H7 (cell line): Measurements from ENCODE around the gene NMRAL1. TPM values are rescaled to one million over a fixed set of nuclear protein-coding genes. Genes with fewer than 3 reads are reported as not detected.

ENCODE experiments used
- DNase-seq: peaks from one replicate; pipeline ENCODE4 v3.0.0; 2012
- H3K27me3 ChIP-seq: 2 replicates; pipeline ENCODE4 v1.6.0; 2011; ENCODE audit warnings: mild to moderate bottlenecking, low read length; ENCODE audit not compliant: control insufficient read depth, insufficient read depth
- H3K36me3 ChIP-seq: replicated peaks from 2 replicates; pipeline ENCODE4 v1.5.1; 2011; ENCODE audit warnings: low read length; ENCODE audit not compliant: control insufficient read depth, insufficient read depth
- H3K4me3 ChIP-seq: 2 replicates; pipeline ENCODE4 v1.5.1; 2011; ENCODE audit warnings: low read depth, mild to moderate bottlenecking, control low read depth, low read length, moderate library complexity; ENCODE audit not compliant: insufficient read depth
- total RNA-seq: library from RNA; depleted of rRNA; stranded (reverse); fragments of >200 nt; shearing (Covaris generic); gene quantifications from 2 replicates; pipeline ENCODE4 v1.2.3, GENCODE V29; 2014

The NMRAL1 gene
- total RNA-seq, 1 experiment from 2014 or later: 102 TPM

DNA sequence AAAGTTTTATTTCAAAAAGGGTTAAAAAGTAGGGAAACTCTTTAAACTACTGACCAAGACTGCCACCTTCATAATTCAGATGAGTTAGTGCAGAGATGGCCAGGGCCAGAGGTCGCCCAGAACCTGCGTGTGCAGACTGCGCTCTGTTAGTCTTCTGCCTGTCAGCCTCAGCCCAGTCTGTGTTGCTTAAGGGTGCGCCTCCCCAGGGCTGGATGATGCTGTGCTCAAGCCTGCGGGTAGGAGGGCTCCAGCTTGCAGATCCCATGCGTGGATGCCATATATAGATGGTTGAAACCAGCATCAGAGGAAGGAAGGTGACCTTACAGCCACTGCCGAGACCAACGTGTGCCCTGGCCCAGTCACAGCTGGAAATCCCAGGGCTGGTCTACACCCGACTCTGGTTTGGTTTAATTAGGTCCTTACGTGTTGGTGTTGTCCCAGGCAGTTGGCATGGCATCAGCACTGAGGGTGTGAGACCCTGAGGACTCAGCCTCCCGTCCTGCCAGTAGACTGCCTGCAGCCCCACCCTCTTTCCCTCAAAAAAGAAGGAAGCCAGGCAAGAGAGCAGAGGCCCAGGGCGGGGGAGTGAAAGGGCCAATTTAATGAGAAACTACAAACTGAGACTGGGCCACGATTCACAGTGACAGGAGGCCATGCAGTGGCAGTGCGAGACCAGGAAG, 36.5 kb upstream of the NMRAL1 start:
- Histone ChIP-seq H3K36me3 (peaks cover 22% of the 10 kb centered on the region), H3K4me3 (no peak overlapping the region), H3K27me3 (no peaks in the 10 kb centered on the region)
- DNase-seq: no peak

GRCh38 chr16:4510131-4510530, 35.7 kb upstream of the NMRAL1 start:
- no peak for DNase-seq
- H3K36me3 ChIP-seq: peaks cover 22% of the 10 kb centered on the region
- no peaks in the 10 kb centered on the region for H3K27me3 ChIP-seq
- no peak overlapping the region for H3K4me3 ChIP-seq

DNA sequence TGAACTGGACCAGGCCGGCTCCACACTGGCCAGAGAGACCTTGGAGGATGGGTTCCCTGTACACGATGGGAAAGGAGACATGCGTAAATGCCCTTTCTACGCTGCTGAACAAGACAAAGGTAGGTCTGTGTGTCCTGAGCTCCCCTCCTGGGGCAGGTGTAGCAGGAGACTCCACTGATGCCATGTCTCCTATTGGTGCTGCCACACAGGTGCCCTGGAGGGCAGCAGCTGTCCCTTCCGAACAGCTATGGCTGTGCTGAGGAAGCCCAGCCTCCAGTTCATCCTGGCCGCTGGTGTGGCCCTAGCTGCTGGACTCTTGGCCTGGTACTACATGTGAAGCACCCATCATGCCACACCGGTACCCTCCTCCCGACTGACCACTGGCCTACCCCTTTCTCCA, 35.0 kb upstream of the NMRAL1 start:
- DNase-seq: no peak
- no peaks in the 10 kb centered on the region for H3K27me3 ChIP-seq
- H3K36me3 ChIP-seq: peaks cover 22% of the 10 kb centered on the region
- H3K4me3 ChIP-seq: no peak overlapping the region

- no peak overlapping the region for H3K4me3 ChIP-seq
- H3K27me3 ChIP-seq: no peaks in the 10 kb centered on the region
- peaks cover 22% of the 10 kb centered on the region for H3K36me3 ChIP-seq
- DNase-seq: no peak
Observed at GRCh38 chr16:4508806-4509205, 34.4 kb upstream of the NMRAL1 start.

DNA sequence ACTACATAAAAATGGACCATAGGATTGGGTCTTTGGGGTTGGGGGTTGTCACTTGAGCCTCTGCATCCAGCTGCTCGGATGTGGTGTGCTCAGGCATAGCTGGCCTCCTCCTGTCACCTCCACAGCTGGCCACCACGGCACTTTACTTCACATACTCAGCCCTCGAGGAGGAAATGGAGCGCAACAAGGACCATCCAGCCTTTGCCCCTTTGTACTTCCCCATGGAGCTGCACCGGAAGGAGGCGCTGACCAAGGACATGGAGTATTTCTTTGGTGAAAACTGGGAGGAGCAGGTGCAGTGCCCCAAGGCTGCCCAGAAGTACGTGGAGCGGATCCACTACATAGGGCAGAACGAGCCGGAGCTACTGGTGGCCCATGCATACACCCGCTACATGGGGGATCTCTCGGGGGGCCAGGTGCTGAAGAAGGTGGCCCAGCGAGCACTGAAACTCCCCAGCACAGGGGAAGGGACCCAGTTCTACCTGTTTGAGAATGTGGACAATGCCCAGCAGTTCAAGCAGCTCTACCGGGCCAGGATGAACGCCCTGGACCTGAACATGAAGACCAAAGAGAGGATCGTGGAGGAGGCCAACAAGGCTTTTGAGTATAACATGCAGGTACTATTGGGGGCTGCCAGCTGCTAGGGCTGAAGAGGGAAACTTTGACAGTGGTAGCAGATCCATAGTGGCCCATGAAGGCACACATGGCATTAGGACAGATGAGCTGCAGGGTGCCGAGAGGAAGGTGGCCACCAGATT, 33.3 kb upstream of the NMRAL1 start:
- no peak for DNase-seq
- peaks cover 22% of the 10 kb centered on the region for H3K36me3 ChIP-seq
- H3K27me3 ChIP-seq: no peaks in the 10 kb centered on the region
- H3K4me3 ChIP-seq: no peak overlapping the region

- H3K27me3 ChIP-seq: no peaks in the 10 kb centered on the region
- H3K4me3 ChIP-seq: no peak overlapping the region
- peaks cover 16% of the 10 kb centered on the region for H3K36me3 ChIP-seq
- DNase-seq: peak; percentile 82
Observed at GRCh38 chr16:4506450-4506849, 32.0 kb upstream of the NMRAL1 start.

- no peak for DNase-seq
- Histone ChIP-seq H3K4me3 (no peak overlapping the region), H3K36me3 (peaks cover 14% of the 10 kb centered on the region), H3K27me3 (no peaks in the 10 kb centered on the region)
Observed at GRCh38 chr16:4505356-4506147, 31.1 kb upstream of the NMRAL1 start.

DNA sequence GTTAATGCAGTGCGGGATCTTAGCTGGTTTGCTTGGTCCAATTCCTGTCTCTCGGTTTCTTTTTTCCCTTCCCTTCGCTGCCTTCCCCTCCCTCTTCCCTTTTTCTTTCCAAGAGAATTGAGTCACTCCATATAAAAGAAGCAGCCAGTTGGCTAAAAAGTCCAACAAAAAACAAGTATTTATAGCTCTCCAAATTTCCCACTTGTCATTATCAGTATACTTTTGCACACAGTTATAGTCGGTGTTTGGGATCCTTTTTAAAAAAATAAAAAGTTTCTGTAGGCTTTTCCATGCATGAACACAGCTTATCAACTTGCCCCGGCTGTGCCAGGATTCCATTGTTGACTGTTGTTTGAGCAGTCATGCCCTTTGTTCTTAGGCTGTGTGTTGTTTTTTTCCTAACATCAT, 26.6 kb upstream of the NMRAL1 start:
- H3K36me3 ChIP-seq: no peaks in the 10 kb centered on the region
- DNase-seq: no peak
- H3K4me3 ChIP-seq: no peak overlapping the region
- H3K27me3 ChIP-seq: no peaks in the 10 kb centered on the region

- Histone ChIP-seq H3K4me3 (no peak overlapping the region), H3K27me3 (no peaks in the 10 kb centered on the region), H3K36me3 (no peaks in the 10 kb centered on the region)
- DNase-seq: no peak
Observed at GRCh38 chr16:4500272-4500671, 25.8 kb upstream of the NMRAL1 start.

- Histone ChIP-seq H3K27me3 (no peaks in the 10 kb centered on the region), H3K36me3 (no peaks in the 10 kb centered on the region), H3K4me3 (no peak overlapping the region)
- no peak for DNase-seq
Observed at GRCh38 chr16:4499196-4499555, 24.8 kb upstream of the NMRAL1 start.

DNA sequence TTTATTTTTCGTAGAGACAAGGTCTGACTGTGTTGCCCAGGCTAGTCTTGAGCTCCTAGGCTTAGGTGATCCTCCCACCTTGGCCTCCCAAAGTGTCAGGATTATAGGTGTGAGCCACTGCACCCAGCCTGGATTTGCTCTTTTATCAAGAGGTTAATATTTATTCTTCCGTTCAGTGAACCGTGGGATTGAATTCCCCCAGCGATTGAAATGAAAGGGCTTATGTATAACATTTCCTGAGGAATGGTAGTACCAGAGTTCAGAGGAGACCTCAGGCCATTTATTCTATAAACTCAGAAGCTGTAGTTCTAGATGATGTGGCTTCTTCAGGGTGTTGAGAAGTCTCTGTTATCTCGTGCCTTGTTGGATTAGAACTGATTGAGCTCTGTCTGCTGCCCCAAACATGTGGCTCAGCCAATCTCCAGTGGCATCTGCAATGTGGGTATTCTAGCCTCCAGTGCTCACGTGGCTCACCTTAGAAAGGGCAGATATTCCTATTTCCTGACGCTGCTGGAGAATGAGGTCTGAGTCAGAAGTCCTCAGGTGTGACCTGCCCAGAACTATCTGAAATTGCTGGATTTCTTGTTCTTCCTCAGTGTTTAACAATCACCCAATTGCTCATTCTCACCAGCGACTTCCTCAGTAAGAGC, 24.2 kb upstream of the NMRAL1 start:
- DNase-seq: no peak
- no peaks in the 10 kb centered on the region for H3K36me3 ChIP-seq
- no peak overlapping the region for H3K4me3 ChIP-seq
- H3K27me3 ChIP-seq: no peaks in the 10 kb centered on the region

DNA sequence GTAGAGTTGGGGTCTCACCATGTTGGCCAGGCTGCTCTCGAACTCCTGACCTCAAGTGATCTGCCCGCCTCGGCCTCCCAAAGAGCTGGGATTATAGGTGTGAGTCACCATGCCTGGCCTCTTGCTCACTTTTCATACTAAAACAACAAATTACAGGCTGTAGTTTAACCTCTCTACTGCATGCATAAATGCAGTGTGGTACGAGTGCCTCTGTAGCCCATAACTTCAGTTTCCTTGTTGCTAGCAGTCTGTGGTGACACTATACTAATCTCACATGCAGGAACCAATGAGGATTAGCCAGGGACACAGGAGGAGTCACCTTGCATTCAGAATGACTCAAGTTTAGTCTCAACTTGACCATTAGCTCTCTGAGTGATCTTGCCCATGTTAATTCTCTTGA, 21.9 kb upstream of the NMRAL1 start:
- no peak overlapping the region for H3K4me3 ChIP-seq
- no peak for DNase-seq
- no peaks in the 10 kb centered on the region for H3K27me3 ChIP-seq
- H3K36me3 ChIP-seq: no peaks in the 10 kb centered on the region

DNA sequence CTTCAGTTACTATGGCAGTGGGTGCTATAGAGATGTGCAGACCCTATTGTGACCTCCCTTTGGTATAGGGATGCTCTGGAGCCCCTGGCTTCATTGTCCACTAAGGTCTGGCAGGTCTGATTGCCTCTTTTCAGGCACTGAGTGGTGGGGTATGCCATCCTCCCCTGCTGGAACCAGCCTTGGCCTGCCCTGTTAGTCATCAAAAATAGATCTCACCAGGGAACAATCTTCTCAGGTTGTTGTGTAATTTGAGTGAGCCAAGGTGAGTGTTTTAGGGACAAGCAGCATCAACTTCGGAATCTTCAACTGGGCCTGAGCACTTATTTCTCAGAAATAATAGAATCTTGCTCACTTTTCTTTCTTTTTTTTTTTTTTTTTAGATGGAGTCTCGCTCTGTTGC, 21.3 kb upstream of the NMRAL1 start:
- Histone ChIP-seq H3K27me3 (no peaks in the 10 kb centered on the region), H3K36me3 (no peaks in the 10 kb centered on the region), H3K4me3 (no peak overlapping the region)
- no peak for DNase-seq

DNA sequence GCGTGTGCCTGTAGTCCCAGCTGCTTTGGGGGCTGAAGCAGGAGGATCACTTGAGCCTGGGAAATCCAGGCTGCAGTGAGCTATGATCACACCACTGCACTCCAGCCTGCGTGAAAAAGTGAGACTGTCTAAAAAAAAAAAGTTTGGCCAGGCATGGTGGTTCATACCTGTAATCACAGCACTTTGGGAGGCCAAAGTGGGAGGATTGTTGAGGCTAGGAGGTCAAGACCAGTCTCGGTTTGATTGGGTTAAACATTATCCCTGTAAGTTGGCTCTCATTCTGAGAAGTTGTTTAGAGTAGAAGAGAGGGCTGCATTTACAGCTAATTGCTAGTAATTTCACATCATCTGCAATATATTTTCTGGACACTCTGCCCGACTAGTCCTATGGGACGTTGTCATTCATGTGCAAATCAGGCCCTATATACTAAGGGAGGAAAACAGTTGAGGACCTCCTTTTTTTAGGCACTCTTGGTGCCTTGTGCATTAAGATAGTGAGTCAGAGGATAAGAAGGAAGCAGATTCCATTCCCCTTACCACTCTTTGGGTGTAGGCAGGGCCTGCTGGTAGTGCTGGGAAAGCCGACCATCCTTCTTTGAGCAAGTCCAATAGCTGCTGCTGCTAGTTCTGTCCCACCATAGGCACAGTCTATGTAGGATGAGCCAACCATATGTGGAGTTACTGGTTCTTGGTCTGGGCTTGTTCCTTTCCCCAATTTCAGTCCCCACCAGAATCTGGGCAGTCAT, 20.5 kb upstream of the NMRAL1 start:
- no peak for DNase-seq
- H3K4me3 ChIP-seq: no peak overlapping the region
- H3K36me3 ChIP-seq: no peaks in the 10 kb centered on the region
- H3K27me3 ChIP-seq: no peaks in the 10 kb centered on the region
